Neural cell (in vitro differentiated cells): ENCODE measurements around the gene SLC25A17.

Source experiments
- CTCF ChIP-seq: fragments of 450-650 bp; IDR thresholded peaks from 2 replicates; pipeline ENCODE4 v1.5.1; 2014; ENCODE audit warnings: antibody characterized with exemption, mild to moderate bottlenecking, moderate library complexity; ENCODE audit not compliant: poor library complexity, severe bottlenecking
- MXI1 ChIP-seq: fragments of 450-650 bp; conservative IDR thresholded peaks from 2 replicates; pipeline ENCODE4 v1.6.1; 2014; ENCODE audit warnings: antibody characterized with exemption, mild to moderate bottlenecking; ENCODE audit not compliant: poor library complexity, severe bottlenecking
- POLR2AphosphoS5 ChIP-seq: IDR thresholded peaks from 2 replicates; pipeline ENCODE4 v1.6.1; 2012
- RAD21 ChIP-seq: fragments of 450-650 bp; conservative IDR thresholded peaks from 2 replicates; pipeline ENCODE4 v1.6.1; 2014; ENCODE audit warnings: antibody characterized with exemption, mild to moderate bottlenecking, moderate library complexity
- TAF1 ChIP-seq: IDR thresholded peaks from 2 replicates; pipeline ENCODE4 v1.6.1; 2012; ENCODE audit warnings: low read depth

DNA sequence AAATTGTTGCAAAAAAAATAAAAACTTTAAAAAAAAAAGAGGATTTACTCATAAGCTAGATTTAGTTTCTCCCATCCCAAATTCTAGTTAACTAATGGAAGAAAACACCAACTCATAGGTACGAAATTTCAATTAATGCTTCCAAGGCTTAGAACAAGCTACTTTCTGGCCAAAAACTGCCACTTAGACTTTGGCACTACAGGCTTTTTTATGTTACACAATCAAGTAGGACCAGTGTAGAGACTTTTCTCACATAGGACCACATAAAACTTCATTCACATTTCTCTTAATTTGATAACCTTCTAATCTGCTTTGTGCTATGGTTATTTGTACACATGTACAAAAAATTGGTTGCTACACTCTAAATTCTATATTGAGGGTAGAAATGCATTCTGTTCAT is 34.2 kb upstream of the SLC25A17 start:
- TF ChIP-seq CTCF (no peak), POLR2AphosphoS5 (no peak), MXI1 (no peak), RAD21 (no peak), TAF1 (no peak)
